ENCODE measurements around the gene TM2D1. TPM values are rescaled to one million over a fixed set of nuclear protein-coding genes. Genes with fewer than 3 reads are reported as not detected.

The TM2D1 gene
- total and polyA plus RNA-seq, 7 experiments from 2014 or later: 26.8 to 57.6 (median 38.2) TPM

DNA sequence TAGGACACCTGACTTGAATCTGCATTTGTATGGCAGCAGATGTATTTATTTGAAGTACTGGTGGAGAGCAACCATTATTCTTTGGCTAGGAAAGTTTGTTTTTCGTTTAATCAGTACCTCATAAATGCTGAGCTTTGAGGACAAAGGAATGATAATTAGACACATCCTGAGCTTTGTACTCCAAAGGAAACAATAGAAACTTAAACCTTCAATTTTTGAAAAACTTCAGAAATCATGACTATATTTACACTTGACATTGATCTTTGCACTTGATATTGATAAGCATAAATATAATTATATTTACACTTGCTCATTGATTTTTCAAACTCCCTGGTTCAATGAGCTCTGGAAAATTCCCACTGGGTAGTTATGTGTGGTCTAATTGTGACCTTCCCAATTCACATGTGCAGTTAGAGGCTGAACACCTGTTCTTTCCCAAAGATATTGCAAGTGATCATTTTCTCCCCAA lies 28.0 kb upstream of the TM2D1 start:
- no peaks in the 10 kb centered on the region for H3K9me3 Mint-ChIP-seq
- intact Hi-C loops (cut with micrococcal nuclease): no loop called here
- Histone ChIP-seq H3K27ac (ENCODE audit: low read depth, low read length) (no peak overlapping the region), H3K27me3 (ENCODE audit: control insufficient read depth in 2 of 2, insufficient read depth in 2 of 2, low read length in 2 of 2) (no peaks in the 10 kb centered on the region), H3K36me3 (ENCODE audit: control insufficient read depth in 2 of 3, insufficient read depth in 3 of 3, low read length in 3 of 3) (no peaks in the 10 kb centered on the region), H3K9me3 (ENCODE audit: control insufficient read depth in 2 of 3, low read length in 3 of 3) (no peaks in the 10 kb centered on the region), H3K4me1 (ENCODE audit: control insufficient read depth in 2 of 2, insufficient read depth in 2 of 2, low read length in 2 of 2) (no peaks in the 10 kb centered on the region), H3K4me3 (ENCODE audit: low read length) (no peak overlapping the region)
- ChIA-PET POLR2A (no interaction called here), CTCF (interaction anchor here (0.6 kb wide), 1 partner anchor 65 kb away, joined by 3 read pairs; no protein-coding TSS in a partner anchor)
- peaks cover 0 to 6% (median 4%) of the 10 kb centered on the region in 5 donors for H3K36me3 Mint-ChIP-seq
- H3K4me3 Mint-ChIP-seq: no peak overlapping the region
- H3K27me3 Mint-ChIP-seq: no peaks in the 10 kb centered on the region
- DNase-seq (no peak), ATAC-seq (no peak)
- peaks cover 0 to 26% (median 4%) of the 10 kb centered on the region in 7 donors for H3K4me1 Mint-ChIP-seq
- H3K27ac Mint-ChIP-seq: peak overlapping the region in 1 of 9 donors; percentile 26

DNA sequence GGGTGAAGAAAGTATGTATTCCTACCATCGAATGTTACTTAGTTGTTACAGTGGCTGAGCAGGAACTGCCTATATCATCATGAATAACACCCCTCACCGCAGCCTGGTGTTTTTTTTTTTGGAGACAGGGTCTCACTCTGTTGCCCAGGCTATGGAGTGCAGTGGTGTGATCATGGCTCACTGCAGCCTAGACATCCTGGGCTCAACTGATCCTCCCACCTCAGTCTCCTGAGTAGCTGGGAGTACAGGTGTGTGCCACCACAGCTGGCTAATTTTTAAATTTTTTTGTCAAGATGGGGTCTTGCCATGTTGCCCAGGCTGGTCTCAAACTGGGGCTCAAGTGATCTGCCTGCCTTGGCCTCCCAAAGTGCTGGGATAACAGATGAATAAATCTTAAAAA lies 24.6 kb upstream of the TM2D1 start:
- Mint-ChIP-seq H3K36me3 (peaks cover 0 to 8% (median 3%) of the 10 kb centered on the region in 5 donors), H3K4me1 (peaks cover 6 to 36% (median 13%) of the 10 kb centered on the region in 7 donors), H3K4me3 (no peak overlapping the region), H3K27ac (peak overlapping the region in 1 of 9 donors; percentile 56), H3K9me3 (no peaks in the 10 kb centered on the region), H3K27me3 (no peaks in the 10 kb centered on the region)
- intact Hi-C loops (cut with micrococcal nuclease): no loop called here
- Histone ChIP-seq H3K36me3 (ENCODE audit: control insufficient read depth in 2 of 3, insufficient read depth in 3 of 3, low read length in 3 of 3) (no peaks in the 10 kb centered on the region), H3K9me3 (ENCODE audit: control insufficient read depth in 2 of 3, low read length in 3 of 3) (no peaks in the 10 kb centered on the region), H3K27ac (ENCODE audit: low read depth, low read length) (no peak overlapping the region), H3K27me3 (ENCODE audit: control insufficient read depth in 2 of 2, insufficient read depth in 2 of 2, low read length in 2 of 2) (no peaks in the 10 kb centered on the region), H3K4me3 (ENCODE audit: low read length) (no peak overlapping the region), H3K4me1 (ENCODE audit: control insufficient read depth in 2 of 2, insufficient read depth in 2 of 2, low read length in 2 of 2) (no peaks in the 10 kb centered on the region)
- ChIA-PET POLR2A (no interaction called here), CTCF (no interaction called here)
- no peak for ATAC-seq
- DNase-seq: no peak

DNA sequence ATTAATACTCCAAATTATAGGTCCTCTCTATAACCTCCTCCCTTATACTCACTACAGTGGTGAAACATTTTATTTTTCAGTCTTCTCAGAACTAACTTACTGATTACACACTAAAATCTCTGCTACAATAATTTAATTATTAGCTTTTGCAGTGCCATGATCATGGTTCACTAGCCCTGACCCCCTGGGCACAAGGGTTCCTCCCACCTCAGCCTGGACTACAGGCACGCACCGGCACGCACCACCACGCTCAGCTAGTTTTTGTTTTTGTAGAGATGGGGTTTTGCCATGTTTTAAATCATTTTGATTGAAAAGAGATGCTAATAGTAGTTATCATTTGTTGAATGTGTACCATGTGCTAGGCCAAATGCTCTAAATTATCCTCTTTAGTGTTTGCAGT lies 23.6 kb upstream of the TM2D1 start:
- H3K27me3 Mint-ChIP-seq: no peaks in the 10 kb centered on the region
- H3K36me3 Mint-ChIP-seq: peaks cover 0 to 8% (median 3%) of the 10 kb centered on the region in 5 donors
- no peaks in the 10 kb centered on the region for H3K9me3 Mint-ChIP-seq
- no peak overlapping the region for H3K4me3 ChIP-seq (ENCODE audit: low read length)
- DNase-seq (no peak), ATAC-seq (no peak)
- H3K9me3 ChIP-seq (ENCODE audit: control insufficient read depth in 2 of 3, low read length in 3 of 3): no peaks in the 10 kb centered on the region
- ChIA-PET CTCF (no interaction called here), POLR2A (no interaction called here)
- no peaks in the 10 kb centered on the region for H3K27me3 ChIP-seq (ENCODE audit: control insufficient read depth in 2 of 2, insufficient read depth in 2 of 2, low read length in 2 of 2)
- H3K27ac Mint-ChIP-seq: no peak overlapping the region
- no peaks in the 10 kb centered on the region for H3K36me3 ChIP-seq (ENCODE audit: control insufficient read depth in 2 of 3, insufficient read depth in 3 of 3, low read length in 3 of 3)
- no peaks in the 10 kb centered on the region for H3K4me1 ChIP-seq (ENCODE audit: control insufficient read depth in 2 of 2, insufficient read depth in 2 of 2, low read length in 2 of 2)
- intact Hi-C loops (cut with micrococcal nuclease): no loop called here
- H3K4me1 Mint-ChIP-seq: peaks cover 4 to 39% (median 18%) of the 10 kb centered on the region in 7 donors
- H3K4me3 Mint-ChIP-seq: no peak overlapping the region
- no peak overlapping the region for H3K27ac ChIP-seq (ENCODE audit: low read depth, low read length)

DNA sequence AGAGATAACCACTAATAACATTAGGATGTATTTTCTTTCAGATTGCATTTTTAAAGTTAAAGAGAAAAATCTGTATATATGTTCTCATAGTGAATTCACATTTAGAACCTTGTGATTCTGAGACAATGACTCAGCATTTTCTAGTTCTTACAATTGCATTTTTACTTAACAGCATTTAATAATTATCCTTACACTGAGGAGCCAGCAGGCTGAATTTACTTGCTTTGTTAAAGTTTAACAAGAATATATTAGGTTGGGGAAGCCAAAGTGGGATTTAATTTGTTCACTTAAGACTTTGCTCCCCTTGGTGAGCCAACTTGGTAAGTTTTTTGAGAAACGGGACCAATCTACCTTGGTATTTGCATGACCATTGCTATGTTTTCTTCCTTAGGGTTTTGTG lies 21.9 kb upstream of the TM2D1 start:
- H3K4me3 Mint-ChIP-seq: no peak overlapping the region
- H3K4me1 Mint-ChIP-seq: peaks cover 9 to 48% (median 23%) of the 10 kb centered on the region in 7 donors
- no peak overlapping the region for H3K4me3 ChIP-seq (ENCODE audit: low read length)
- H3K36me3 Mint-ChIP-seq: peaks cover 0 to 5% (median 0%) of the 10 kb centered on the region in 5 donors
- intact Hi-C loops (cut with micrococcal nuclease): no loop called here
- H3K4me1 ChIP-seq (ENCODE audit: control insufficient read depth in 2 of 2, insufficient read depth in 2 of 2, low read length in 2 of 2): peaks cover 5% of the 10 kb centered on the region in 2 donors
- no peaks in the 10 kb centered on the region for H3K36me3 ChIP-seq (ENCODE audit: control insufficient read depth in 2 of 3, insufficient read depth in 3 of 3, low read length in 3 of 3)
- peak overlapping the region in 4 of 9 donors; percentile 10 to 57 (median 26) for H3K27ac Mint-ChIP-seq
- ATAC-seq (no peak), DNase-seq (no peak)
- H3K27ac ChIP-seq (ENCODE audit: low read depth, low read length): no peak overlapping the region
- CTCF ChIA-PET: no interaction called here
- no peaks in the 10 kb centered on the region for H3K27me3 ChIP-seq (ENCODE audit: control insufficient read depth in 2 of 2, insufficient read depth in 2 of 2, low read length in 2 of 2)
- POLR2A ChIA-PET: interaction anchor here (0.6 kb wide), 1 partner anchor 10 kb away, joined by 4 read pairs; no protein-coding TSS in a partner anchor
- no peaks in the 10 kb centered on the region for H3K9me3 ChIP-seq (ENCODE audit: control insufficient read depth in 2 of 3, low read length in 3 of 3)
- no peaks in the 10 kb centered on the region for H3K9me3 Mint-ChIP-seq
- no peaks in the 10 kb centered on the region for H3K27me3 Mint-ChIP-seq

DNA sequence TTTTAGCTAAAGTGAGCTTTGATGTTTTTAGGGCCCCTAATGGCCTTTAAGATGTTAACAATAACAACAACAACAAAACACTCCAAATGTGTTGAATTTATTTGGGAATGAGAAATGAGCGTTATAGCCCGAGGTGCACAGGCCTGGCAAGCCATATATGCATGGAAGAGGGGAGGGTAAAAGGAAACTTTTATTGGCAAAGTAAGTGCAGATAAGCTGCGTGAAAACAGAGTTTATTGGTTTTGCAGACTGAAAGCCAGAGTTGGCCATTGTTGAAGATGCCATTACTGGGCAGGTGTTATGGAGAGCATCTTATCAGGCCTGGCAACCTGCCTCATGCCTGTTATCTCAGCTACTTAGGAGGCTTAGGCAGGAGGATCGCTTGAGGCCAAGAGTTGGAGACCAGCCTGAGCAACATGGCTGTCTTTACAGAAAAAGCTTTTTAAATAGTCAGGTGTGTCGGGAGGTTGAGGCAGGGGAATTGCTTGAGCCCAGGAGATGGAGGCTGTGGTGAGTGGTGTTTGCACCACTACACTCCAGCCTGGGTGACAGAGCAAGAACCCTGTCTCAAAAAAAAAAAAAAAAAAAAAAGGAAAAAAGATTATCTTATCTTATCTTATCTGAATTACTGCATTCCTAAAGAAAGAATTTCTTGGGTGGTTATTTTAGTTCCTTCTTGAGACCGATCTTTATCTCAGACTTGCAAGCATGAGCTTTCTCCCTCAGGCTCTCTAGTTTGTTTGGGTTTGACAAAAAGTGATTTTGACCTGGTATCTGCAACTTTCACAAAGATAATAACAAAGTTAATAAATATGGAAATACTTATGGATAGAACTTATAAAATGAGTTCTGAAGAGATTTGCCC lies 19.0 kb upstream of the TM2D1 start:
- Mint-ChIP-seq H3K9me3 (no peaks in the 10 kb centered on the region), H3K4me3 (peak overlapping the region; percentile 56 to 94 (median 78)), H3K27me3 (no peaks in the 10 kb centered on the region), H3K4me1 (peaks cover 17 to 56% (median 36%) of the 10 kb centered on the region in 7 donors), H3K27ac (peak overlapping the region; percentile 20 to 92 (median 69)), H3K36me3 (peaks cover 0 to 5% (median 0%) of the 10 kb centered on the region in 5 donors)
- Histone ChIP-seq H3K36me3 (ENCODE audit: control insufficient read depth in 2 of 3, insufficient read depth in 3 of 3, low read length in 3 of 3) (no peaks in the 10 kb centered on the region), H3K9me3 (ENCODE audit: control insufficient read depth in 2 of 3, low read length in 3 of 3) (no peaks in the 10 kb centered on the region), H3K4me3 (ENCODE audit: low read length) (no peak overlapping the region), H3K27ac (ENCODE audit: low read depth, low read length) (no peak overlapping the region), H3K27me3 (ENCODE audit: control insufficient read depth in 2 of 2, insufficient read depth in 2 of 2, low read length in 2 of 2) (no peaks in the 10 kb centered on the region), H3K4me1 (ENCODE audit: control insufficient read depth in 2 of 2, insufficient read depth in 2 of 2, low read length in 2 of 2) (peaks cover 9 to 13% of the 10 kb centered on the region in 2 donors)
- intact Hi-C loops (cut with micrococcal nuclease): loop anchor here (5.0 kb wide), 6 partner anchors 38 to 1038 kb away; partner anchors contain the start of genes ATG4C (in 1 of the 2) and USP1 (in 1 of the 2)
- ChIA-PET POLR2A (interaction anchor here (0.7 to 1.9 kb wide), 2 partner anchors 20 to 38 kb away, joined by 4 to 8 read pairs; no protein-coding TSS in a partner anchor), CTCF (interaction anchor here (0.8 kb wide), 1 partner anchor 17 kb away, joined by 3 read pairs; no protein-coding TSS in a partner anchor)
- ATAC-seq (no peak), DNase-seq (no peak)

DNA sequence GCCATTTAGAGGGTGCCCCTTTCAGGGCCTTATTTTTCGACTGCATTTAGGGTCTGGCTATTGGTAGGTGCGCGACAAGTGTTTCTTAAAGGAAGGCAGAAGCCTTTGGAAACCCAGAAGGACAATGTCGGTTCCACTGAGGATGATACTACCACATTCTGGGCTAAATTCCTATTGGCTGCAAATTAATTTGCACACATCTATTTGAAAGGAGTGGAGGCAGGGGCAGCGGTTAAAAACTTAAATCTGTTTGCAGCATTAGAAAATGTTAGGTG lies 18.4 kb upstream of the TM2D1 start:
- H3K27me3 ChIP-seq (ENCODE audit: control insufficient read depth in 2 of 2, insufficient read depth in 2 of 2, low read length in 2 of 2): no peaks in the 10 kb centered on the region
- H3K9me3 ChIP-seq (ENCODE audit: control insufficient read depth in 2 of 3, low read length in 3 of 3): no peaks in the 10 kb centered on the region
- no peaks in the 10 kb centered on the region for H3K36me3 ChIP-seq (ENCODE audit: control insufficient read depth in 2 of 3, insufficient read depth in 3 of 3, low read length in 3 of 3)
- ChIA-PET CTCF (no interaction called here), POLR2A (interaction anchor here (1.9 kb wide), 1 partner anchor 38 kb away, joined by 8 read pairs; no protein-coding TSS in a partner anchor)
- DNase-seq (peak in 1 of 9 donors; percentile 8), ATAC-seq (no peak)
- H3K9me3 Mint-ChIP-seq: no peaks in the 10 kb centered on the region
- H3K36me3 Mint-ChIP-seq: peaks cover 0 to 5% (median 0%) of the 10 kb centered on the region in 5 donors
- H3K27me3 Mint-ChIP-seq: no peaks in the 10 kb centered on the region
- H3K4me3 Mint-ChIP-seq: peak overlapping the region; percentile 56 to 94 (median 78)
- peaks cover 17 to 54% (median 36%) of the 10 kb centered on the region in 7 donors for H3K4me1 Mint-ChIP-seq
- peak overlapping the region; percentile 76 for H3K27ac ChIP-seq (ENCODE audit: low read depth, low read length)
- H3K4me3 ChIP-seq (ENCODE audit: low read length): no peak overlapping the region
- intact Hi-C loops (cut with micrococcal nuclease): loop anchor here (5.0 kb wide), 6 partner anchors 39 to 1039 kb away; partner anchors contain the start of genes ATG4C (in 1 of the 2) and USP1 (in 1 of the 2)
- peak overlapping the region; percentile 26 to 92 (median 69) for H3K27ac Mint-ChIP-seq
- peaks cover 9 to 13% of the 10 kb centered on the region in 2 donors for H3K4me1 ChIP-seq (ENCODE audit: control insufficient read depth in 2 of 2, insufficient read depth in 2 of 2, low read length in 2 of 2)

All from naive thymus-derived CD4-positive, alpha-beta T cell (primary cell).